SK-N-SH (cell line): ENCODE data around the gene MUTYH. TPM values are rescaled to one million over a fixed set of nuclear protein-coding genes. Genes with fewer than 3 reads are reported as not detected.

Source experiments
- CTCF ChIA-PET: fragments of 300-600, 350-600 bp; formaldehyde crosslinking; extraction: SDS; loops from one replicate; lab custom pipeline; 2021; lab: Yijun Ruan, JAX
- POLR2A ChIA-PET: fragments of 350-600 bp; sonication (Branson Sonifier 250); formaldehyde crosslinking; extraction: SDS; loops from one replicate; lab custom pipeline; 2020; ENCODE audit warnings: antibody characterized with exemption, inconsistent platforms; lab: Yijun Ruan, JAX
- DNase-seq: peaks from one replicate; pipeline ENCODE4 v3.0.0; 2012
- H2AFZ ChIP-seq: fragments of 200-600 bp; sonication (generic); 2 replicates; pipeline ENCODE4 v1.8.1; 2016; ENCODE audit warnings: antibody characterized with exemption, mild to moderate bottlenecking, low read depth
- H3F3A ChIP-seq: fragments of 200-600 bp; sonication (generic); replicated peaks from 2 replicates; pipeline ENCODE3; 2016; ENCODE audit warnings: antibody characterized with exemption, mild to moderate bottlenecking; ENCODE audit not compliant: insufficient read depth
- H3K27ac ChIP-seq, 2 experiments: fragments of 200-500 bp in 1 of 2; fragments of 200-600 bp in 1 of 2; sonication (Bioruptor generic) in 1 of 2; sonication (generic), shearing (Covaris generic) in 1 of 2; 2 replicates each; pipeline versions ENCODE4 v1.5.1 to v1.6.1; 2014 to 2016; ENCODE audit warnings: low read depth in 2 of 2, inconsistent platforms in 1 of 2, low read length in 1 of 2, mild to moderate bottlenecking in 1 of 2, mixed read lengths in 1 of 2
- H3K27me3 ChIP-seq: fragments of 200-600 bp; sonication (generic), shearing (Covaris generic); 2 replicates; pipeline ENCODE4 v1.6.1; 2016; ENCODE audit warnings: mixed run types; ENCODE audit not compliant: insufficient read depth
- H3K36me3 ChIP-seq, 2 experiments: fragments of 200-500 bp in 1 of 2; fragments of 200-600 bp in 1 of 2; sonication (Bioruptor generic) in 1 of 2; sonication (generic) in 1 of 2; replicated peaks in 1 of 2; 2 replicates each; pipeline versions ENCODE3 to v1.5.1; 2014 to 2016; ENCODE audit warnings: low read length in 1 of 2, mild to moderate bottlenecking in 1 of 2; ENCODE audit not compliant: insufficient read depth in 2 of 2, control insufficient read depth in 1 of 2
- H3K4me1 ChIP-seq, 2 experiments: fragments of 200-500 bp in 1 of 2; fragments of 200-600 bp in 1 of 2; sonication (Bioruptor generic) in 1 of 2; sonication (generic), shearing (Covaris generic) in 1 of 2; 2 replicates each; pipeline versions ENCODE4 v1.5.1 to v1.6.1; 2014 to 2016; ENCODE audit warnings: low read depth in 1 of 2, low read length in 1 of 2, mixed run types in 1 of 2; ENCODE audit not compliant: insufficient read depth in 2 of 2, control insufficient read depth in 1 of 2
- H3K4me2 ChIP-seq: fragments of 200-600 bp; sonication (generic), shearing (Covaris generic); 2 replicates; pipeline ENCODE4 v1.6.1; 2017; ENCODE audit warnings: mixed run types
- H3K4me3 ChIP-seq, 2 experiments: fragments of 200-500 bp in 1 of 2; fragments of 200-600 bp in 1 of 2; sonication (Bioruptor generic) in 1 of 2; sonication (generic), shearing (Covaris generic) in 1 of 2; 2 replicates each; pipeline versions ENCODE4 v1.5.1 to v1.8.1; 2014 to 2016; ENCODE audit warnings: low read depth in 2 of 2, inconsistent platforms in 1 of 2, low read length in 1 of 2, mild to moderate bottlenecking in 1 of 2, mixed read lengths in 1 of 2, moderate library complexity in 1 of 2
- H3K79me2 ChIP-seq: fragments of 200-600 bp; sonication (generic); 2 replicates; pipeline ENCODE4 v1.8.1; 2017; ENCODE audit warnings: mild to moderate bottlenecking; ENCODE audit not compliant: insufficient read depth
- H3K9ac ChIP-seq: fragments of 200-600 bp; sonication (generic); 2 replicates; pipeline ENCODE4 v1.6.1; 2017; ENCODE audit warnings: mixed run types
- H3K9me2 ChIP-seq: fragments of 200-600 bp; sonication (generic); 2 replicates; pipeline ENCODE4 v1.6.1; 2017; ENCODE audit warnings: mixed run types
- H3K9me3 ChIP-seq: fragments of 200-600 bp; sonication (generic); 2 replicates; pipeline ENCODE4 v1.6.1; 2017; ENCODE audit warnings: mixed run types, mild to moderate bottlenecking, moderate library complexity
- H4K20me1 ChIP-seq: fragments of 200-600 bp; sonication (generic); 2 replicates; pipeline ENCODE4 v1.6.1; 2017; ENCODE audit warnings: mild to moderate bottlenecking, mixed run types; ENCODE audit not compliant: insufficient read depth
- EP300 ChIP-seq, 2 experiments: IDR thresholded peaks; 2 replicates each; pipeline versions ENCODE4 v1.4.0 to v1.6.1; 2012; ENCODE audit warnings: borderline replicate concordance in 1 of 2, low read depth in 1 of 2, low read length in 1 of 2
- TCF12 ChIP-seq: IDR thresholded peaks from 2 replicates; pipeline ENCODE4 v1.4.0; 2012
- WGBS: methylation state at CpG from one replicate; pipeline ENCODE4 v1.1.6; 2017; ENCODE audit warnings: low lambda C conversion rate; 5-methylcytosine and 5-hydroxymethylcytosine counted together
- polyA plus RNA-seq, 3 experiments: library from polyadenylated mRNA; depleted of rRNA; stranded (reverse); fragments of >200 nt; gene quantifications; 2 replicates each; pipeline ENCODE4 v1.2.3, GENCODE V29; 2012
- TF ChIP-seq, protein P1 (sequence below): fragments of 200-600 bp; sonication (generic); IDR thresholded peaks from 2 replicates; pipeline ENCODE4 v1.6.1; 2017; ENCODE audit warnings: antibody characterized with exemption, mild to moderate bottlenecking, moderate library complexity
- TF ChIP-seq, protein P2 (sequence below): IDR thresholded peaks from 2 replicates; pipeline ENCODE4 v1.4.0; 2012; ENCODE audit warnings: low read depth
- TF ChIP-seq, protein P3 (sequence below): IDR thresholded peaks from 2 replicates; pipeline ENCODE4; 2012

Gene MUTYH
- polyA plus RNA-seq, 1 of the 3 experiments (the other 2 are of a cell fraction): 23.3 TPM

DNA sequence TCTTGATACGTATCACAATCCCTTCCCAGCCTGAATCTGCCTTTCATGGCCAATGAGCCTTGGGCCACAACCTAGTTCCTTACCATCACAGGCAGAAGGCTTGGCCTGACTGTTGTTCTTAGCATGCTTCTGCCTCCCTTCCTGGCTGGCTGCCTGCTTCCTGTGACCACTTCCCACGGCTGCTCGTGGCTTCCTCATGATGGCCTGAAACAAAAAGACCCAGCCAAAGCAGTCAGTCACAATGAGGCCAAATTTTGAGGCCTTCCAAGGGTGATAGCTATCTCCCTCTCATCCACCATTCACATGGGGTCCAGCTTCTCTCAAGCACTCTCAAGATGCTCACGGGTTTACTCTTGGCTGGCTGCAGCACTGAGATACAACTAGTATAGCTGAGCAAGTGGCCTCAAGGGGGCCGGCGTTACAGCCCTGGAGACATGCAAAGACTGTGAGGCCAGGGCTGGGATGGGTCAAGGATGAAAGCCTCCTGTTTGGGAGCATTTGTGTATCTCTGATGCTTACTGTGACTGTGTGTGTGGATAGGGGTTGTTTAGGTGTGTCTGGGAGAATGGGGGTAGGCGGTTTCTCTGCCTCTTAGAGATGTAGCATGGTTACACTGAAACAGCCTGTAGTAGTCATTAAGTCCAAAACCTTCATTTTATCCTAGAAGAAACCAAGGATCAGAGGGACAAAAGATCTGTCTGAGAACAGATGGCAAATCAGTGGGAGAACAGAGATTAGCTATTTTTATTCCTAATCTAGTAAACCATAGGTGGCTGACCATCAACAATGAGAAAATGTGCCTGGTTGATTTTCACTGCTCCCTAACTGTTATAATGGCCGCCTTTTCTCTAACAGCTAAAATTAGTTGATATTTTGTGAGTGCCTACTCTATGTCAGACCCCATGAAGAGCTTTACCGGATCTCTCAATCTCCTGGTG lies 5.7 kb downstream of the MUTYH start:
- Histone ChIP-seq H3K9ac (no peak overlapping the region), H3F3A (peaks cover 7% of the 10 kb centered on the region), H3K4me2 (no peak overlapping the region), H3K27ac (no peak overlapping the region), H4K20me1 (no peaks in the 10 kb centered on the region), H3K79me2 (peaks cover 18% of the 10 kb centered on the region; the same call in 1 of the 2 replicates), H3K27me3 (no peaks in the 10 kb centered on the region), H2AFZ (no peak overlapping the region), H3K4me3 (no peak overlapping the region), H3K9me2 (no peaks in the 10 kb centered on the region), H3K9me3 (no peaks in the 10 kb centered on the region), H3K4me1 (peaks cover 0 to 3% of the 10 kb centered on the region in 2 experiments; a peak in 1 of 4 replicates), H3K36me3 (peaks cover 3 to 26% of the 10 kb centered on the region in 2 experiments)
- ChIA-PET POLR2A (no interaction called here), CTCF (interaction anchor here (0.8 to 1.1 kb wide), 2 partner anchors 16 to 17 kb away, joined by 3 read pairs; no protein-coding TSS in a partner anchor)
- no peak for TF ChIP-seq TCF12
- TF ChIP-seq, protein P1, sequence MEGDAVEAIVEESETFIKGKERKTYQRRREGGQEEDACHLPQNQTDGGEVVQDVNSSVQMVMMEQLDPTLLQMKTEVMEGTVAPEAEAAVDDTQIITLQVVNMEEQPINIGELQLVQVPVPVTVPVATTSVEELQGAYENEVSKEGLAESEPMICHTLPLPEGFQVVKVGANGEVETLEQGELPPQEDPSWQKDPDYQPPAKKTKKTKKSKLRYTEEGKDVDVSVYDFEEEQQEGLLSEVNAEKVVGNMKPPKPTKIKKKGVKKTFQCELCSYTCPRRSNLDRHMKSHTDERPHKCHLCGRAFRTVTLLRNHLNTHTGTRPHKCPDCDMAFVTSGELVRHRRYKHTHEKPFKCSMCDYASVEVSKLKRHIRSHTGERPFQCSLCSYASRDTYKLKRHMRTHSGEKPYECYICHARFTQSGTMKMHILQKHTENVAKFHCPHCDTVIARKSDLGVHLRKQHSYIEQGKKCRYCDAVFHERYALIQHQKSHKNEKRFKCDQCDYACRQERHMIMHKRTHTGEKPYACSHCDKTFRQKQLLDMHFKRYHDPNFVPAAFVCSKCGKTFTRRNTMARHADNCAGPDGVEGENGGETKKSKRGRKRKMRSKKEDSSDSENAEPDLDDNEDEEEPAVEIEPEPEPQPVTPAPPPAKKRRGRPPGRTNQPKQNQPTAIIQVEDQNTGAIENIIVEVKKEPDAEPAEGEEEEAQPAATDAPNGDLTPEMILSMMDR: no peak
- TF ChIP-seq, protein P2, sequence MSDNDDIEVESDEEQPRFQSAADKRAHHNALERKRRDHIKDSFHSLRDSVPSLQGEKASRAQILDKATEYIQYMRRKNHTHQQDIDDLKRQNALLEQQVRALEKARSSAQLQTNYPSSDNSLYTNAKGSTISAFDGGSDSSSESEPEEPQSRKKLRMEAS: no peak
- no peak for DNase-seq
- 96% methylated on average over 9 of the region's 9 CpGs for WGBS

DNA sequence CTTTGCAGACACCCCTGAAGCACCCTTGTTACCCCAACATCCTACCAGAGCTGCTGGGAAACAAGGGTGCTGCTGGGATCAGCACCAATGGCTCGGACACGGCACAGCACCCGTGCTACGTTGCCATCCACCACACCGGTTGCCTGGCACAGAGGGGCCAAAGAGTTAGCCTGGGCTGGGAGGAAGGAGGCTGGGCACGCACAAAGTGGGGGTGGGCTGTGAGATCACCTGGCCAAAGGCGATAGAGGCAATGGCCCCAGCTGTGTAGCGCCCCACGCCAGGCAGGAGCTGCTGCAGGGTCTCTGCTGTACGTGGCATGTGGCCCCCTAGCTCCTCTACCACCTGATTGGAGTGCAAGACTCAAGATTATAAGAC lies 7.9 kb downstream of the MUTYH start:
- H3K36me3 ChIP-seq: peaks cover 3 to 28% of the 10 kb centered on the region in 2 experiments
- DNase-seq: no peak
- ChIA-PET CTCF (interaction anchor here (1.0 kb wide), 1 partner anchor 134 kb away, joined by 3 read pairs; no protein-coding TSS in a partner anchor), POLR2A (interaction anchor here (0.5 kb wide), 1 partner anchor 125 kb away, joined by 3 read pairs; no protein-coding TSS in a partner anchor)
- H3K9me3 ChIP-seq: no peaks in the 10 kb centered on the region
- peaks cover 0 to 2% of the 10 kb centered on the region in 2 experiments; a peak in 1 of 4 replicates for H3K4me1 ChIP-seq
- WGBS: 98% methylated on average over 8 of the region's 10 CpGs
- H3K4me3 ChIP-seq: no peak overlapping the region
- no peaks in the 10 kb centered on the region for H4K20me1 ChIP-seq
- no peak overlapping the region for H3K4me2 ChIP-seq
- peaks cover under 1% of the 10 kb centered on the region; the same call in 1 of the 2 replicates for H3K79me2 ChIP-seq
- no peak overlapping the region for H3K27ac ChIP-seq
- no peak overlapping the region for H3K9ac ChIP-seq
- no peaks in the 10 kb centered on the region for H3F3A ChIP-seq
- H2AFZ ChIP-seq: no peak overlapping the region
- H3K9me2 ChIP-seq: no peaks in the 10 kb centered on the region
- TF ChIP-seq, protein P3, sequence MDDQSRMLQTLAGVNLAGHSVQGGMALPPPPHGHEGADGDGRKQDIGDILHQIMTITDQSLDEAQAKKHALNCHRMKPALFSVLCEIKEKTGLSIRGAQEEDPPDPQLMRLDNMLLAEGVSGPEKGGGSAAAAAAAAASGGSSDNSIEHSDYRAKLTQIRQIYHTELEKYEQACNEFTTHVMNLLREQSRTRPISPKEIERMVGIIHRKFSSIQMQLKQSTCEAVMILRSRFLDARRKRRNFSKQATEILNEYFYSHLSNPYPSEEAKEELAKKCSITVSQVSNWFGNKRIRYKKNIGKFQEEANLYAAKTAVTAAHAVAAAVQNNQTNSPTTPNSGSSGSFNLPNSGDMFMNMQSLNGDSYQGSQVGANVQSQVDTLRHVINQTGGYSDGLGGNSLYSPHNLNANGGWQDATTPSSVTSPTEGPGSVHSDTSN: no peak
- TF ChIP-seq EP300 (IDR thresholded peaks at IDR 0.05; ENCODE audit: borderline replicate concordance in 1 of 2, low read depth in 1 of 2, low read length in 1 of 2): no peak
- H3K27me3 ChIP-seq: no peaks in the 10 kb centered on the region
